SIG-M5 treated with dmso at 0.1 percent for 504 hours (cell line): ENCODE data around the gene SPDYE4.

Source experiments
- DNase-seq: peaks from one replicate; lab custom pipeline; 2025; ENCODE audit not compliant: unreplicated experiment; lab: John Stamatoyannopoulos, UW

Gene SPDYE4

GRCh38 chr17:8713315-8713714 lies 45.0 kb downstream of the SPDYE4 start:
- DNase-seq = no peak

DNA sequence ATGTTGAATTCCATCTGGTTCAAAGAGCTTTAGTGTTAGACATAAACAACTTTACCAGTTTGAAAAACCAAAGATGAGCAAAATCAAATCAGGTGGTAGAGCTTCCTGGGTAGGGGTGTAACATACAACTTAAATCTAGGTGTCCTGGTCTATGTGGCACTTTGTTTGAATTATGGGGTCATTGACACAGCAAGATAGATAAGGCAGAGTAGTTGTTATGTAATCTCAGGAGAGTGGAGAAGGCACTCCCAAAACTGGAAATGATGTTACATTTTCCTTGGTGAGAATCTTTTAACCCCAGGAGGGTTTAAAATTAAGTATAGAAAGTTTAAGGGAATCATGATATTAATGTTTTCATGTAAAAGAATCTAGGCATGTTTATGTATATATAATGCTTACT lies 45.6 kb downstream of the SPDYE4 start:
- DNase-seq = no peak

- DNase-seq = no peak
Measured at GRCh38 chr17:8711291-8711690, 47.1 kb downstream of the SPDYE4 start.

DNA sequence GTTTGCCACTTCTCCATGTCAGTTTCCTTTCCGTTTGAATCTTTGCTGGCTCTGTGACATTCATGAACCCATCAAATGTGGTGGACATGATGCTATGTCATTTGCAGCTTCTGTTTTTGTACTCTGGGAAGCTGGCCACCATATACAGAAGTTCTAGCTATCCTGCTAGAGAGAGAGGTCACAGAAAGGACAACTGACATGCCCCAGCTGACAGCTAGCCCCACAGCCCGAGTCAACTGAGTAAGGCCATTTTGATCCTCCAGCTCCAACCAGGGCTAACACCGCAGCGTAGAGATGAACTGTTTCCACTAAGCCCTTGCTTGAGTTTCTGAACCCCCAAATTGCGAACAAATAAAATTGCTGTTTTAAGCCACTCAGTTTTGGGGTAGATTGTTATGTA lies 47.5 kb downstream of the SPDYE4 start:
- DNase-seq = no peak

GRCh38 chr17:8709006-8709405 lies 49.3 kb downstream of the SPDYE4 start:
- DNase-seq = no peak

DNA sequence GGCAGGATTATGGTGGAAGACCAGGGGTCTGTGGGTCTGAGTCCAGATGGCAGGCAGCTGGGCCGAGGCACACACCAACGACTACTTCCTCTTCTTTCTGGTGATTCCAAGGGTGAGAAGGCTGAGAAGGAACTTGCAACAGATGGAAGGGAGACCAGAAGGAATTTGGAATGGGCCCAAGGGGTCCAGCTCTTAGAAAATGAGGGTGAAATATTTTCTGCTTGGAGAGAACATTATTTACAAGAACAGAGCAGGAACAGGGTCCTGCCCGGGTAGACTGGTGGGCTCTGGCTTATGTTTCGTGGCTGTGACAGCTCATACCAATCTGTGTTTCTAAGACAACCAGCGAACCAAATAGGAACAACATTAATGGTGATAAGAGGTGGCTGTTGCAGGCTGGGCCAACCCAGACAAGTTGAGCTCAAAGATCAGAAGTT lies 50.3 kb downstream of the SPDYE4 start:
- no peak for DNase-seq

- DNase-seq = no peak
Measured at GRCh38 chr17:8707332-8708024, 50.9 kb downstream of the SPDYE4 start.

DNA sequence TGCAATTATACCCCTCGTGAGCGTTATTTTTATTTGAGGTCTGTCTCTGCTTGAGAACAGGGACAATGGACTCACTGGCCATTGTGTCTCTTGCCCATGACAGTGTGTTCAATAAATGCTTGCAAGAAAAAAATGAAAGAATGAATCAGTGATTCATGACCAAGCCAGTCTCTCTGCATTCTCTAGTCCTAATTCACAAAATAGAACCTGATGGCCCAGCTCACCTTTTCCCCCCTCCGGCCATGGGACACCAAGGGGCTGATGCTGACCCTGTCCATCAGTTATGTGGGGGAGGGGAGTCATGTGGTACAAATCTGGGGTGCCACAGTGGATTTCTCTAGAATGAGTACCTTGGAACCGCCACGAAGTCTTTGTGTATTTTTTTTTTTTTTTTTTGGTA lies 51.9 kb downstream of the SPDYE4 start:
- no peak for DNase-seq

- DNase-seq = no peak
Measured at GRCh38 chr17:8705427-8705826, 52.9 kb downstream of the SPDYE4 start.

GRCh38 chr17:8703001-8703400 lies 55.3 kb downstream of the SPDYE4 start:
- DNase-seq = no peak

GRCh38 chr17:8701754-8702153 lies 56.6 kb downstream of the SPDYE4 start:
- no peak for DNase-seq

DNA sequence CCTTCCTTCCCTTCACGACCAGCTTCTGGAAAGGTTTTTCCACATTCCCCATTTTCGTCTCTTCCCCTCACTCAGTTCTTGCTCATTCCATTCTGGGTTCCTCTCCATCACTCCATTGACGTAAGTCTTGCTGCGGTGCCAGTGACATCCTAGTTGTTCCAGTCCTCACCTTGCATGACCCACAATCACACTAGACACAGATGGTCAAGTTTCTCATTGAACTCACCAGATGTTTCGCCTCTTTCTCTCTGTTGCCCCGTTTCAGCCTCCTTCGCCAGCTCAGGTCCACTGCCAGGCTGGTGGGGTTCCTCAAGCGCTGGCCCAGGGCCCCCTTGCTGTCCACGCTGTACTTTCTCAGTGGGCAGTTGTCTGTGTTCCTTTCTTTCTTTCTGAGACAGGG lies 57.1 kb downstream of the SPDYE4 start:
- DNase-seq = no peak
